ENCODE results near the gene GABBR2. TPM values are rescaled to one million over a fixed set of nuclear protein-coding genes. Genes with fewer than 3 reads are reported as not detected.

GABBR2 gene
- total and polyA plus RNA-seq, 4 experiments from 2014 or later = not detected

DNA sequence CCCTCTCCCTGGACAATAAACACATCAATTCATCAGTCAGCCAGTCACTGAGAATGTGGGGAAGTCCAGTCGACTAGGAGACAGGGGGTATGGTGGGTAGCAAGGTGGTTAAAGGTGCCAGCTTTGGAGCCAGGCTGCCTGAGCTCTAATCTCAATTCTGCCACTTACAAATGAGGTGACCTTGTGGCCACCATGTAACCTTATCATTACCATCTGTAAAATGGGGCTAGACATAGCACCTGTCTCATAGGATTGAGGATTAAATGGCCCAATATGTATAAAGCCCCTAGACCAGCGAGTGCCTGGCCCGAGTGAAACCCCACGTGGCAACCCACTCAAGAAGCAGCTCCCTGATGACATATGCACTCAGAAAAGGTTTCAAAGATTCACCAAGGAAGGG is 380.0 kb downstream of the GABBR2 start:
- no peaks in the 10 kb centered on the region for H3K9me3 ChIP-seq (ENCODE audit: control insufficient read depth in 1 of 2, low read length in 2 of 2)

GRCh38 chr9:98328141-98328540 is 380.6 kb downstream of the GABBR2 start:
- Mint-ChIP-seq H3K9me3 (no peaks in the 10 kb centered on the region), H3K4me3 (no peak overlapping the region), H3K36me3 (no peaks in the 10 kb centered on the region), H3K27me3 (peaks cover 12 to 13% of the 10 kb centered on the region in 2 donors), H3K4me1 (peaks cover 0 to 5% (median 0%) of the 10 kb centered on the region in 4 donors), H3K27ac (no peak overlapping the region)
- no peak overlapping the region for H3K4me3 ChIP-seq (ENCODE audit: low read length in 2 of 2)
- no peak for DNase-seq
- intact Hi-C loops (cut with micrococcal nuclease) = no loop called here
- no peaks in the 10 kb centered on the region for H3K4me1 ChIP-seq (ENCODE audit: insufficient read depth, low read length)
- no peaks in the 10 kb centered on the region for H3K9me3 ChIP-seq (ENCODE audit: control insufficient read depth in 1 of 2, low read length in 2 of 2)
- ChIA-PET CTCF (ENCODE audit: partially characterized antibody) (no interaction called here), POLR2A (ENCODE audit: partially characterized antibody) (no interaction called here)
- H3K27me3 ChIP-seq (ENCODE audit: insufficient read depth, low read length) = no peaks in the 10 kb centered on the region
- H3K36me3 ChIP-seq (ENCODE audit: insufficient read depth, low read length) = no peaks in the 10 kb centered on the region
- H3K27ac ChIP-seq (ENCODE audit: low read depth, low read length) = no peak overlapping the region

More for the DNA sequence above, 380.0 kb downstream of the GABBR2 start:
- Mint-ChIP-seq H3K27me3 (peaks cover 12 to 13% of the 10 kb centered on the region in 2 donors), H3K4me3 (no peak overlapping the region), H3K9me3 (no peaks in the 10 kb centered on the region), H3K27ac (no peak overlapping the region), H3K4me1 (peaks cover 0 to 5% (median 0%) of the 10 kb centered on the region in 4 donors), H3K36me3 (no peaks in the 10 kb centered on the region)
- no peak overlapping the region for H3K4me3 ChIP-seq (ENCODE audit: low read length in 2 of 2)
- no peak overlapping the region for H3K27ac ChIP-seq (ENCODE audit: low read depth, low read length)
- POLR2A ChIA-PET (ENCODE audit: partially characterized antibody) = no interaction called here
- H3K36me3 ChIP-seq (ENCODE audit: insufficient read depth, low read length) = no peaks in the 10 kb centered on the region
- CTCF ChIA-PET (ENCODE audit: partially characterized antibody) = no interaction called here
- intact Hi-C loops (cut with micrococcal nuclease) = no loop called here
- DNase-seq = no peak
- H3K27me3 ChIP-seq (ENCODE audit: insufficient read depth, low read length) = no peaks in the 10 kb centered on the region
- no peaks in the 10 kb centered on the region for H3K4me1 ChIP-seq (ENCODE audit: insufficient read depth, low read length)

- Mint-ChIP-seq H3K9me3 (no peaks in the 10 kb centered on the region), H3K36me3 (no peaks in the 10 kb centered on the region), H3K27ac (no peak overlapping the region), H3K4me3 (no peak overlapping the region), H3K4me1 (peaks cover 0 to 5% (median 0%) of the 10 kb centered on the region in 4 donors), H3K27me3 (peaks cover 13% of the 10 kb centered on the region in 2 donors)
- H3K27ac ChIP-seq (ENCODE audit: low read depth, low read length) = no peak overlapping the region
- H3K4me3 ChIP-seq (ENCODE audit: low read length in 2 of 2) = no peak overlapping the region
- intact Hi-C loops (cut with micrococcal nuclease) = no loop called here
- peak in 1 of 5 donors; percentile 14 for DNase-seq
- H3K36me3 ChIP-seq (ENCODE audit: insufficient read depth, low read length) = no peaks in the 10 kb centered on the region
- POLR2A ChIA-PET (ENCODE audit: partially characterized antibody) = no interaction called here
- no peaks in the 10 kb centered on the region for H3K9me3 ChIP-seq (ENCODE audit: control insufficient read depth in 1 of 2, low read length in 2 of 2)
- CTCF ChIA-PET (ENCODE audit: partially characterized antibody) = no interaction called here
- no peaks in the 10 kb centered on the region for H3K4me1 ChIP-seq (ENCODE audit: insufficient read depth, low read length)
- H3K27me3 ChIP-seq (ENCODE audit: insufficient read depth, low read length) = no peaks in the 10 kb centered on the region
Measured at GRCh38 chr9:98327249-98327561, 381.5 kb downstream of the GABBR2 start.

GRCh38 chr9:98326459-98327248 is 382.1 kb downstream of the GABBR2 start:
- Histone ChIP-seq H3K27me3 (ENCODE audit: insufficient read depth, low read length) (no peaks in the 10 kb centered on the region), H3K4me3 (ENCODE audit: low read length in 2 of 2) (no peak overlapping the region), H3K36me3 (ENCODE audit: insufficient read depth, low read length) (no peaks in the 10 kb centered on the region), H3K9me3 (ENCODE audit: control insufficient read depth in 1 of 2, low read length in 2 of 2) (no peaks in the 10 kb centered on the region), H3K4me1 (ENCODE audit: insufficient read depth, low read length) (no peaks in the 10 kb centered on the region), H3K27ac (ENCODE audit: low read depth, low read length) (no peak overlapping the region)
- no peaks in the 10 kb centered on the region for H3K9me3 Mint-ChIP-seq
- peaks cover 0 to 5% (median 0%) of the 10 kb centered on the region in 4 donors for H3K4me1 Mint-ChIP-seq
- intact Hi-C loops (cut with micrococcal nuclease) = no loop called here
- DNase-seq = peak in 1 of 5 donors; percentile 23
- ChIA-PET POLR2A (ENCODE audit: partially characterized antibody) (no interaction called here), CTCF (ENCODE audit: partially characterized antibody) (no interaction called here)
- no peaks in the 10 kb centered on the region for H3K36me3 Mint-ChIP-seq
- H3K27me3 Mint-ChIP-seq = peaks cover 13 to 14% of the 10 kb centered on the region in 2 donors
- no peak overlapping the region for H3K4me3 Mint-ChIP-seq
- H3K27ac Mint-ChIP-seq = no peak overlapping the region

GRCh38 chr9:98324801-98325200 is 383.9 kb downstream of the GABBR2 start:
- H3K9me3 Mint-ChIP-seq = no peaks in the 10 kb centered on the region
- H3K36me3 ChIP-seq (ENCODE audit: insufficient read depth, low read length) = no peaks in the 10 kb centered on the region
- no peaks in the 10 kb centered on the region for H3K27me3 ChIP-seq (ENCODE audit: insufficient read depth, low read length)
- H3K4me3 Mint-ChIP-seq = no peak overlapping the region
- DNase-seq = no peak
- no peak overlapping the region for H3K27ac Mint-ChIP-seq
- no peak overlapping the region for H3K27ac ChIP-seq (ENCODE audit: low read depth, low read length)
- intact Hi-C loops (cut with micrococcal nuclease) = no loop called here
- H3K36me3 Mint-ChIP-seq = no peaks in the 10 kb centered on the region
- peaks cover 4 to 5% of the 10 kb centered on the region in 2 donors for H3K27me3 Mint-ChIP-seq
- no peak overlapping the region for H3K4me3 ChIP-seq (ENCODE audit: low read length in 2 of 2)
- H3K4me1 Mint-ChIP-seq = peaks cover 0 to 5% (median 0%) of the 10 kb centered on the region in 4 donors
- ChIA-PET CTCF (ENCODE audit: partially characterized antibody) (interaction anchor here (0.7 kb wide), 1 partner anchor 9 kb away, joined by 3 read pairs; no protein-coding TSS in a partner anchor), POLR2A (ENCODE audit: partially characterized antibody) (no interaction called here)
- no peaks in the 10 kb centered on the region for H3K4me1 ChIP-seq (ENCODE audit: insufficient read depth, low read length)
- H3K9me3 ChIP-seq (ENCODE audit: control insufficient read depth in 1 of 2, low read length in 2 of 2) = no peaks in the 10 kb centered on the region

GRCh38 chr9:98323831-98324135 is 385.0 kb downstream of the GABBR2 start:
- Mint-ChIP-seq H3K27me3 (peaks cover 4 to 5% of the 10 kb centered on the region in 2 donors), H3K9me3 (no peaks in the 10 kb centered on the region), H3K4me1 (peaks cover 0 to 5% (median 0%) of the 10 kb centered on the region in 4 donors), H3K36me3 (no peaks in the 10 kb centered on the region), H3K4me3 (no peak overlapping the region), H3K27ac (no peak overlapping the region)
- H3K4me1 ChIP-seq (ENCODE audit: insufficient read depth, low read length) = no peaks in the 10 kb centered on the region
- H3K4me3 ChIP-seq (ENCODE audit: low read length in 2 of 2) = no peak overlapping the region
- DNase-seq = no peak
- H3K9me3 ChIP-seq (ENCODE audit: control insufficient read depth in 1 of 2, low read length in 2 of 2) = no peaks in the 10 kb centered on the region
- H3K27me3 ChIP-seq (ENCODE audit: insufficient read depth, low read length) = no peaks in the 10 kb centered on the region
- H3K36me3 ChIP-seq (ENCODE audit: insufficient read depth, low read length) = no peaks in the 10 kb centered on the region
- no peak overlapping the region for H3K27ac ChIP-seq (ENCODE audit: low read depth, low read length)
- intact Hi-C loops (cut with micrococcal nuclease) = no loop called here
- CTCF ChIA-PET (ENCODE audit: partially characterized antibody) = no interaction called here
- POLR2A ChIA-PET (ENCODE audit: partially characterized antibody) = no interaction called here

- no peaks in the 10 kb centered on the region for H3K36me3 ChIP-seq (ENCODE audit: insufficient read depth, low read length)
- ChIA-PET CTCF (ENCODE audit: partially characterized antibody) (no interaction called here), POLR2A (ENCODE audit: partially characterized antibody) (no interaction called here)
- Mint-ChIP-seq H3K9me3 (no peaks in the 10 kb centered on the region), H3K36me3 (no peaks in the 10 kb centered on the region), H3K27ac (no peak overlapping the region), H3K27me3 (peaks cover 4 to 5% of the 10 kb centered on the region in 2 donors), H3K4me1 (peaks cover 0 to 5% (median 0%) of the 10 kb centered on the region in 4 donors), H3K4me3 (no peak overlapping the region)
- no peak overlapping the region for H3K27ac ChIP-seq (ENCODE audit: low read depth, low read length)
- intact Hi-C loops (cut with micrococcal nuclease) = no loop called here
- no peaks in the 10 kb centered on the region for H3K27me3 ChIP-seq (ENCODE audit: insufficient read depth, low read length)
- H3K4me1 ChIP-seq (ENCODE audit: insufficient read depth, low read length) = no peaks in the 10 kb centered on the region
- no peaks in the 10 kb centered on the region for H3K9me3 ChIP-seq (ENCODE audit: control insufficient read depth in 1 of 2, low read length in 2 of 2)
- H3K4me3 ChIP-seq (ENCODE audit: low read length in 2 of 2) = no peak overlapping the region
- DNase-seq = no peak
Measured at GRCh38 chr9:98323051-98323830, 385.5 kb downstream of the GABBR2 start.

Measured in CD4-positive, alpha-beta memory T cell (primary cell).